ENCODE data around the gene KRTAP5-9. TPM values are rescaled to one million over a fixed set of nuclear protein-coding genes. Genes with fewer than 3 reads are reported as not detected.

KRTAP5-9 gene
- total and polyA plus RNA-seq, 2 experiments from 2014 or later = 0.13 to 0.23 TPM

DNA sequence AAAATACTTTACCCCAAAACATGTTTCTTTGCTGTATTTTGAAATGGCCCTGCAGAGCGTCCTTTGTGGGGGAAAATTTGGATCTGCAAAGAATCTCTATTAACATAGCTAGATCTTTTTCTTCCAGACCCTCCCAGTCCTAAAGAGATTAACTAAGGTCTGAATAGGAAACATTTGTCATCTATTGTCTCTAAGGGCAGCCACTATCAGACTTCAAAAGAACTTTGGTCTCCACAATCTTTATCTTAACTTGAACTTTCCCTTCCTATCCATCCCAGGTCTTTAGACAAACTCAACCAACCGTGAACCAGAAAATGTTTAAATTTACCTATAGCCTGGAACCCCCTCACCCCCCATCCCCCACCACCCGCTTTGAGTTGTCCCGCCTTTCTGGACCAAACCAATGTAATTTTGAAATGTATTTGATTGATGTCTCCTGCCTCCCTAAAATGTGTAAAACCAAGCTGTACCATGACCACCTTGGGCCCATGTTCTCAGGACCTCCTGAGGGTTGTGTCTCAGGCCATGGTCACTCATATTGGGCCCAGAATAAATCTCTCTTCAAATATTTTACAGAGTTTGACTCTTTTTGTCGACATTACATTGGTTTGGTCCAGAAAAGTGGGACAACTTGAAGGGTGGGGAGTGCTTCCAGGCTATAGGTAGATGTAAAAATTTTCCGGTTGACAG lies 3.5 kb upstream of the KRTAP5-9 start:
- DNase-seq (ENCODE audit: low spot score) = no peak
- 72% methylated on average over 6 of the region's 6 CpGs for WGBS (ENCODE audit: low lambda C conversion rate, missing lambda C conversion rate)
- H3K36me3 ChIP-seq (replicated peaks; ENCODE audit: insufficient read depth, low read depth) = no peaks in the 10 kb centered on the region
- H4K20me1 ChIP-seq (ENCODE audit: insufficient read depth, poor library complexity, severe bottlenecking) = no peaks in the 10 kb centered on the region
- no peak overlapping the region for H3K4me2 ChIP-seq
- peaks cover 8% of the 10 kb centered on the region for H3K4me1 ChIP-seq (ENCODE audit: insufficient read depth)
- H3K27ac ChIP-seq = no peak overlapping the region
- TF ChIP-seq, protein P1, sequence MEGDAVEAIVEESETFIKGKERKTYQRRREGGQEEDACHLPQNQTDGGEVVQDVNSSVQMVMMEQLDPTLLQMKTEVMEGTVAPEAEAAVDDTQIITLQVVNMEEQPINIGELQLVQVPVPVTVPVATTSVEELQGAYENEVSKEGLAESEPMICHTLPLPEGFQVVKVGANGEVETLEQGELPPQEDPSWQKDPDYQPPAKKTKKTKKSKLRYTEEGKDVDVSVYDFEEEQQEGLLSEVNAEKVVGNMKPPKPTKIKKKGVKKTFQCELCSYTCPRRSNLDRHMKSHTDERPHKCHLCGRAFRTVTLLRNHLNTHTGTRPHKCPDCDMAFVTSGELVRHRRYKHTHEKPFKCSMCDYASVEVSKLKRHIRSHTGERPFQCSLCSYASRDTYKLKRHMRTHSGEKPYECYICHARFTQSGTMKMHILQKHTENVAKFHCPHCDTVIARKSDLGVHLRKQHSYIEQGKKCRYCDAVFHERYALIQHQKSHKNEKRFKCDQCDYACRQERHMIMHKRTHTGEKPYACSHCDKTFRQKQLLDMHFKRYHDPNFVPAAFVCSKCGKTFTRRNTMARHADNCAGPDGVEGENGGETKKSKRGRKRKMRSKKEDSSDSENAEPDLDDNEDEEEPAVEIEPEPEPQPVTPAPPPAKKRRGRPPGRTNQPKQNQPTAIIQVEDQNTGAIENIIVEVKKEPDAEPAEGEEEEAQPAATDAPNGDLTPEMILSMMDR (IDR thresholded peaks at IDR 0.05; ENCODE audit: poor library complexity) = no peak
- no peak for TF ChIP-seq EZH2phosphoT487 (IDR thresholded peaks at IDR 0.05; ENCODE audit: low read depth, severe bottlenecking, unreplicated experiment)
- TF ChIP-seq EZH2 (IDR thresholded peaks at IDR 0.05; ENCODE audit: borderline replicate concordance) = no peak
- H2AFZ ChIP-seq = no peak overlapping the region
- no peak overlapping the region for H3K4me3 ChIP-seq
- H3K79me2 ChIP-seq = no peaks in the 10 kb centered on the region
- no peaks in the 10 kb centered on the region for H3K27me3 ChIP-seq
- no peaks in the 10 kb centered on the region for H3K9me2 ChIP-seq (replicated peaks; ENCODE audit: insufficient read depth)
- no peaks in the 10 kb centered on the region for H3K9me3 ChIP-seq (ENCODE audit: low read depth)

DNA sequence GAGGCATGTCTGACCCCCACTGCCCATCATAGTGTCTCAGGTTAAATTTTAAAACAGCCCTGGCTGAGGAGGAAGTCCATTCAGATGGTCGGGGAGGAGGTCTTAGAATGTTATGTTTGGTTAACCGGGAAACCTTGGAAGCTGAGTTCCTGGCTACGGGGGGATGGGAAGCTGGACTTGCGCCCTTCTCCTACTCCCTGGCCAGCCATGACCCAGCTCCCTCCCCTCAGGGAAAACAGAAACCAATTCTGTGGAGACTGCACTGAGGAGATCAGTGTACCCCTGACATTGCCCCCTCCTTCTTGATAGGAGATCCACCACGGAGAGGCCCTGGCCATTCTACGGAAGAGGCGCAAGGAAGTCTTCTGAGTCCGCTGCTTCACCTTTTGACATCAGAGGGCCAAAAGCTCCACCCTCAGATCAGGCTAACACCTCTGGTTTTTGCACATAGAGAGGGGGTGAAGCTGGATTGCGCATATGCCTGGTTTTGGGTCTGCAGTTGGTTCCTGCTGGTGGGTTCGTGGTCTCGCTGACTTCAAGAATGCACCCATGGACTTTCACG lies 2.7 kb upstream of the KRTAP5-9 start:
- Histone ChIP-seq H3K9me3 (ENCODE audit: low read depth) (no peaks in the 10 kb centered on the region), H3K4me1 (ENCODE audit: insufficient read depth) (peaks cover 8% of the 10 kb centered on the region), H3K79me2 (no peaks in the 10 kb centered on the region), H3K9me2 (replicated peaks; ENCODE audit: insufficient read depth) (no peaks in the 10 kb centered on the region), H4K20me1 (ENCODE audit: insufficient read depth, poor library complexity, severe bottlenecking) (no peaks in the 10 kb centered on the region), H3K4me3 (no peak overlapping the region), H2AFZ (no peak overlapping the region), H3K36me3 (replicated peaks; ENCODE audit: insufficient read depth, low read depth) (no peaks in the 10 kb centered on the region), H3K4me2 (no peak overlapping the region), H3K27me3 (no peaks in the 10 kb centered on the region), H3K27ac (no peak overlapping the region)
- no peak for TF ChIP-seq EZH2 (IDR thresholded peaks at IDR 0.05; ENCODE audit: borderline replicate concordance)
- TF ChIP-seq, protein P1 (IDR thresholded peaks at IDR 0.05; ENCODE audit: poor library complexity) = no peak
- TF ChIP-seq EZH2phosphoT487 (IDR thresholded peaks at IDR 0.05; ENCODE audit: low read depth, severe bottlenecking, unreplicated experiment) = no peak
- DNase-seq (ENCODE audit: low spot score) = no peak
- 82% methylated on average over 12 of the region's 12 CpGs for WGBS (ENCODE audit: low lambda C conversion rate, missing lambda C conversion rate)

DNA sequence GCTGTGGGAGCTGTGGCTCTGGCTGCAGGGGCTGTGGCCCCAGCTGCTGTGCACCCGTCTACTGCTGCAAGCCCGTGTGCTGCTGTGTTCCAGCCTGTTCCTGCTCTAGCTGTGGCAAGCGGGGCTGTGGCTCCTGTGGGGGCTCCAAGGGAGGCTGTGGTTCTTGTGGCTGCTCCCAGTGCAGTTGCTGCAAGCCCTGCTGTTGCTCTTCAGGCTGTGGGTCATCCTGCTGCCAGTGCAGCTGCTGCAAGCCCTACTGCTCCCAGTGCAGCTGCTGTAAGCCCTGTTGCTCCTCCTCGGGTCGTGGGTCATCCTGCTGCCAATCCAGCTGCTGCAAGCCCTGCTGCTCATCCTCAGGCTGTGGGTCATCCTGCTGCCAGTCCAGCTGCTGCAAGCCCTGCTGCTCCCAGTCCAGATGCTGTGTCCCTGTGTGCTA lies 514 bp downstream of the KRTAP5-9 start:
- no peak overlapping the region for H3K4me3 ChIP-seq
- no peaks in the 10 kb centered on the region for H3K9me2 ChIP-seq (replicated peaks; ENCODE audit: insufficient read depth)
- H3K79me2 ChIP-seq = no peaks in the 10 kb centered on the region
- no peaks in the 10 kb centered on the region for H4K20me1 ChIP-seq (ENCODE audit: insufficient read depth, poor library complexity, severe bottlenecking)
- 83% methylated on average over 5 of the region's 5 CpGs for WGBS (ENCODE audit: low lambda C conversion rate, missing lambda C conversion rate)
- peaks cover 7% of the 10 kb centered on the region for H3K4me1 ChIP-seq (ENCODE audit: insufficient read depth)
- no peak overlapping the region for H2AFZ ChIP-seq
- no peak for TF ChIP-seq EZH2 (IDR thresholded peaks at IDR 0.05; ENCODE audit: borderline replicate concordance)
- TF ChIP-seq, protein P1 (IDR thresholded peaks at IDR 0.05; ENCODE audit: poor library complexity) = no peak
- no peak for TF ChIP-seq EZH2phosphoT487 (IDR thresholded peaks at IDR 0.05; ENCODE audit: low read depth, severe bottlenecking, unreplicated experiment)
- H3K9me3 ChIP-seq (ENCODE audit: low read depth) = no peaks in the 10 kb centered on the region
- no peak overlapping the region for H3K27ac ChIP-seq
- no peaks in the 10 kb centered on the region for H3K36me3 ChIP-seq (replicated peaks; ENCODE audit: insufficient read depth, low read depth)
- no peak for DNase-seq (ENCODE audit: low spot score)
- no peak overlapping the region for H3K4me2 ChIP-seq
- H3K27me3 ChIP-seq = no peaks in the 10 kb centered on the region

Data from hepatocyte (in vitro differentiated cells).